ENCODE measurements around the gene DSCAM. TPM values are rescaled to one million over a fixed set of nuclear protein-coding genes. Genes with fewer than 3 reads are reported as not detected.

DSCAM gene
- total RNA-seq, 1 donor: not detected

GRCh38 chr21:40766381-40766780, 80.6 kb downstream of the DSCAM start:
- no peak overlapping the region for H3K4me2 ChIP-seq (ENCODE audit: insufficient read depth, low read length)
- no peaks in the 10 kb centered on the region for H3K36me3 ChIP-seq (ENCODE audit: insufficient read depth, low read length)
- TF ChIP-seq CTCF (IDR thresholded peaks at IDR 0.05; ENCODE audit: extremely low read depth, low read depth, low read length): no peak
- H3K9me3 ChIP-seq (ENCODE audit: low read depth, low read length): no peaks in the 10 kb centered on the region
- H3K27me3 ChIP-seq (ENCODE audit: insufficient read depth, low read length): no peaks in the 10 kb centered on the region
- no peaks in the 10 kb centered on the region for H3K79me2 ChIP-seq (ENCODE audit: insufficient read depth, low read length)
- no peak overlapping the region for H2AFZ ChIP-seq (ENCODE audit: low read length)
- H4K20me1 ChIP-seq (ENCODE audit: insufficient read depth, low read length): no peaks in the 10 kb centered on the region
- no peak overlapping the region for H3K27ac ChIP-seq (ENCODE audit: low read depth, low read length)
- DNase-seq (ENCODE audit: insufficient read length, low spot score, missing footprints): no peak
- no peak overlapping the region for H3K4me3 ChIP-seq (ENCODE audit: insufficient read depth, low read length)
- H3K4me1 ChIP-seq (ENCODE audit: insufficient read depth, low read length): no peaks in the 10 kb centered on the region

GRCh38 chr21:40765811-40766210, 81.1 kb downstream of the DSCAM start:
- H3K27ac ChIP-seq (ENCODE audit: low read depth, low read length): no peak overlapping the region
- no peaks in the 10 kb centered on the region for H3K27me3 ChIP-seq (ENCODE audit: insufficient read depth, low read length)
- no peak overlapping the region for H2AFZ ChIP-seq (ENCODE audit: low read length)
- no peak for DNase-seq (ENCODE audit: insufficient read length, low spot score, missing footprints)
- no peaks in the 10 kb centered on the region for H3K36me3 ChIP-seq (ENCODE audit: insufficient read depth, low read length)
- H3K79me2 ChIP-seq (ENCODE audit: insufficient read depth, low read length): no peaks in the 10 kb centered on the region
- no peaks in the 10 kb centered on the region for H3K4me1 ChIP-seq (ENCODE audit: insufficient read depth, low read length)
- H3K4me3 ChIP-seq (ENCODE audit: insufficient read depth, low read length): no peak overlapping the region
- H4K20me1 ChIP-seq (ENCODE audit: insufficient read depth, low read length): no peaks in the 10 kb centered on the region
- no peaks in the 10 kb centered on the region for H3K9me3 ChIP-seq (ENCODE audit: low read depth, low read length)
- no peak for TF ChIP-seq CTCF (IDR thresholded peaks at IDR 0.05; ENCODE audit: extremely low read depth, low read depth, low read length)
- no peak overlapping the region for H3K4me2 ChIP-seq (ENCODE audit: insufficient read depth, low read length)

- H3K4me2 ChIP-seq (ENCODE audit: insufficient read depth, low read length): no peak overlapping the region
- no peak for TF ChIP-seq CTCF (IDR thresholded peaks at IDR 0.05; ENCODE audit: extremely low read depth, low read depth, low read length)
- H4K20me1 ChIP-seq (ENCODE audit: insufficient read depth, low read length): no peaks in the 10 kb centered on the region
- no peak for DNase-seq (ENCODE audit: insufficient read length, low spot score, missing footprints)
- H2AFZ ChIP-seq (ENCODE audit: low read length): no peak overlapping the region
- no peaks in the 10 kb centered on the region for H3K79me2 ChIP-seq (ENCODE audit: insufficient read depth, low read length)
- no peaks in the 10 kb centered on the region for H3K27me3 ChIP-seq (ENCODE audit: insufficient read depth, low read length)
- H3K4me3 ChIP-seq (ENCODE audit: insufficient read depth, low read length): no peak overlapping the region
- no peaks in the 10 kb centered on the region for H3K4me1 ChIP-seq (ENCODE audit: insufficient read depth, low read length)
- peaks cover 4% of the 10 kb centered on the region for H3K9me3 ChIP-seq (ENCODE audit: low read depth, low read length)
- H3K36me3 ChIP-seq (ENCODE audit: insufficient read depth, low read length): no peaks in the 10 kb centered on the region
- H3K27ac ChIP-seq (ENCODE audit: low read depth, low read length): no peak overlapping the region
Measured at GRCh38 chr21:40760821-40761220, 86.1 kb downstream of the DSCAM start.

GRCh38 chr21:40759061-40759460, 87.9 kb downstream of the DSCAM start:
- Histone ChIP-seq H3K27ac (ENCODE audit: low read depth, low read length) (no peak overlapping the region), H3K4me2 (ENCODE audit: insufficient read depth, low read length) (no peak overlapping the region), H3K4me1 (ENCODE audit: insufficient read depth, low read length) (no peaks in the 10 kb centered on the region), H2AFZ (ENCODE audit: low read length) (no peak overlapping the region), H3K36me3 (ENCODE audit: insufficient read depth, low read length) (no peaks in the 10 kb centered on the region), H3K27me3 (ENCODE audit: insufficient read depth, low read length) (no peaks in the 10 kb centered on the region), H3K79me2 (ENCODE audit: insufficient read depth, low read length) (no peaks in the 10 kb centered on the region), H3K9me3 (ENCODE audit: low read depth, low read length) (peaks cover 4% of the 10 kb centered on the region), H4K20me1 (ENCODE audit: insufficient read depth, low read length) (no peaks in the 10 kb centered on the region), H3K4me3 (ENCODE audit: insufficient read depth, low read length) (no peak overlapping the region)
- TF ChIP-seq CTCF (IDR thresholded peaks at IDR 0.05; ENCODE audit: extremely low read depth, low read depth, low read length): no peak
- no peak for DNase-seq (ENCODE audit: insufficient read length, low spot score, missing footprints)

Data from osteoblast (primary cell).